ENCODE results near the gene SH3RF3. TPM values are rescaled to one million over a fixed set of nuclear protein-coding genes. Genes with fewer than 3 reads are reported as not detected.

Gene SH3RF3
- total and polyA plus RNA-seq, 10 of the 15 experiments (the other 5 are each of a cell fraction or from before 2014, with no cell fraction given) = 0.08 to 8.8 (median 2.3) TPM

- peak; percentile 23; the same call in 1 of the 3 replicates for ATAC-seq
- Histone ChIP-seq H3K36me3 (ENCODE audit: control insufficient read depth in 2 of 2, insufficient read depth in 2 of 2, low read length in 1 of 2) (no peaks in the 10 kb centered on the region), H3K9me3 (replicated peaks; ENCODE audit: control insufficient read depth, insufficient read depth, low read length) (no peaks in the 10 kb centered on the region), H3K79me2 (ENCODE audit: control insufficient read depth, insufficient read depth, low read length) (no peaks in the 10 kb centered on the region), H3K9ac (ENCODE audit: control insufficient read depth, insufficient read depth, low read length) (no peak overlapping the region), H3K27me3 (replicated peaks in 1 of 2; ENCODE audit: control insufficient read depth in 2 of 2, insufficient read depth in 2 of 2, low read length in 1 of 2) (no peaks in the 10 kb centered on the region), H3K4me1 (ENCODE audit: control insufficient read depth, insufficient read depth, low read length) (no peaks in the 10 kb centered on the region), H3K4me3 (no peak overlapping the region), H2AFZ (ENCODE audit: control insufficient read depth, low read depth, low read length) (no peak overlapping the region), H3K4me2 (ENCODE audit: control insufficient read depth, insufficient read depth) (no peak overlapping the region), H3K27ac (ENCODE audit: control insufficient read depth, insufficient read depth) (no peak overlapping the region), H4K20me1 (ENCODE audit: control insufficient read depth, insufficient read depth) (no peaks in the 10 kb centered on the region)
- CTCF ChIA-PET = interaction anchor here (1.1 kb wide), 1 partner anchor 9 kb away, joined by 3 read pairs; no protein-coding TSS in a partner anchor
- in situ Hi-C loops (cut with MboI) (no loop called here), intact Hi-C loops (cut with micrococcal nuclease; ENCODE audit: unreplicated experiment) (no loop called here)
- BruUV-seq (replicated peaks) = no TSS peak
- no peak for DNase-seq (ENCODE audit: low read depth, low spot score)
- POLR2A ChIA-PET = no interaction called here
- FAIRE-seq = no peak
- TF ChIP-seq DPF2 (IDR thresholded peaks at IDR 0.05) (no peak), SREBF2 (IDR thresholded peaks at IDR 0.05; ENCODE audit: low read length) (no peak), ATF3 (IDR thresholded peaks at IDR 0.05; ENCODE audit: borderline replicate concordance, extremely low read depth, low read depth, low read length) (no peak), ATF7 (IDR thresholded peaks at IDR 0.05; ENCODE audit: low read depth) (no peak), NRF1 (conservative IDR thresholded peaks at IDR 0.05; ENCODE audit: low read depth, low read length) (no peak), ELK1 (IDR thresholded peaks at IDR 0.05; ENCODE audit: low read depth, low read length) (no peak), MYC (IDR thresholded peaks at IDR 0.05; ENCODE audit: insufficient read depth, insufficient read length, insufficient replicate concordance, low read length, severe bottlenecking) (no peak), CHD1 (IDR thresholded peaks at IDR 0.05; ENCODE audit: low read depth, low read length) (no peak), PKNOX1 (IDR thresholded peaks at IDR 0.05) (no peak), NBN (IDR thresholded peaks at IDR 0.05) (no peak), SIN3A (IDR thresholded peaks at IDR 0.05; ENCODE audit: low read depth, low read length) (no peak), MAX (IDR thresholded peaks at IDR 0.05; ENCODE audit: low read depth, low read length) (no peak), STAT3 (IDR thresholded peaks at IDR 0.05; ENCODE audit: low read depth, low read length) (no peak), SUZ12 (IDR thresholded peaks at IDR 0.05; ENCODE audit: unreplicated experiment) (no peak), SUPT20H (IDR thresholded peaks at IDR 0.05; ENCODE audit: borderline replicate concordance, control insufficient read depth, low read depth, low read length) (no peak)
- RAD21 ChIA-PET (ENCODE audit: unreplicated experiment) = no interaction called here
- SMC1A ChIA-PET (ENCODE audit: uncharacterized antibody, unreplicated experiment) = interaction anchor here (0.8 kb wide), 1 partner anchor 169 kb away, joined by 3 read pairs; no protein-coding TSS in a partner anchor
- WGBS (ENCODE audit: insufficient coverage, insufficient replicate concordance, low lambda C conversion rate, missing lambda C conversion rate) = 39% methylated on average over 4 of the region's 4 CpGs
Measured at GRCh38 chr2:109382951-109383350, 253.9 kb downstream of the SH3RF3 start.

Data from GM12878 (cell line).